GM12864 (cell line): ENCODE data around the gene CELF2.
A peak's percentile ranks its signal among the peaks of the same experiment; 100 is the strongest.

ENCODE experiments used
- DNase-seq: peaks from one replicate; pipeline ENCODE4 v3.0.0-alpha.2; 2011; ENCODE audit warnings: low read depth
- H3K4me3 ChIP-seq: 2 replicates; pipeline ENCODE4 v1.5.1; 2011; ENCODE audit warnings: mild to moderate bottlenecking, low read depth, low read length, control low read depth
- CTCF ChIP-seq: IDR thresholded peaks from 2 replicates; pipeline ENCODE4 v1.5.1; 2011; ENCODE audit warnings: low read depth, mild to moderate bottlenecking, moderate library complexity, low read length, control low read depth, inconsistent platforms; ENCODE audit errors: missing control alignments

The CELF2 gene

GRCh38 chr10:11264296-11265048 is 246.8 kb downstream of the CELF2 start:
- DNase-seq: no peak
- TF ChIP-seq CTCF: no peak

GRCh38 chr10:11265484-11265883 is 247.8 kb downstream of the CELF2 start:
- H3K4me3 ChIP-seq: no peak overlapping the region
- TF ChIP-seq CTCF: no peak
- no peak for DNase-seq

More at GRCh38 chr10:11264296-11265048, 246.8 kb downstream of the CELF2 start:
- H3K4me3 ChIP-seq: no peak overlapping the region

GRCh38 chr10:11266426-11266825 is 248.8 kb downstream of the CELF2 start:
- no peak for TF ChIP-seq CTCF
- DNase-seq: no peak
- no peak overlapping the region for H3K4me3 ChIP-seq

GRCh38 chr10:11270135-11270857 is 252.6 kb downstream of the CELF2 start:
- TF ChIP-seq CTCF: peak; percentile 98
- peak; percentile 76 for DNase-seq
- H3K4me3 ChIP-seq: no peak overlapping the region

- no peak for DNase-seq
- TF ChIP-seq CTCF: no peak
- no peak overlapping the region for H3K4me3 ChIP-seq
Measured at GRCh38 chr10:11270858-11271179, 253.1 kb downstream of the CELF2 start.

GRCh38 chr10:11272915-11273389 is 255.3 kb downstream of the CELF2 start:
- no peak overlapping the region for H3K4me3 ChIP-seq
- TF ChIP-seq CTCF: no peak
- DNase-seq: peak; percentile 47
